Mesenchymal stem cell (in vitro differentiated cells and primary cell): ENCODE data around the gene N4BP2L1.
A peak's percentile ranks its signal among the peaks of the same experiment; 100 is the strongest.

Experiments used
- DNase-seq: peaks from one replicate; pipeline ENCODE4 v3.0.0-alpha.2; 2013
- H2AFZ ChIP-seq: one replicate; pipeline ENCODE4 v1.6.1; 2013; ENCODE audit warnings: low read depth, mild to moderate bottlenecking, control low read depth, inconsistent platforms, low read length, moderate library complexity
- H2AK5ac ChIP-seq: 2 replicates; pipeline ENCODE4 v1.6.1; 2013; ENCODE audit warnings: low read length, moderate library complexity, mild to moderate bottlenecking, inconsistent platforms; ENCODE audit not compliant: severe bottlenecking
- H2BK120ac ChIP-seq: one replicate; pipeline ENCODE4 v1.6.1; 2013; ENCODE audit warnings: low read depth, mild to moderate bottlenecking, inconsistent platforms, low read length, moderate library complexity
- H2BK12ac ChIP-seq, 2 experiments: one replicate each; pipeline ENCODE4 v1.6.1; 2013; ENCODE audit warnings: inconsistent platforms in 2 of 2, low read length in 2 of 2, mild to moderate bottlenecking in 2 of 2, moderate library complexity in 2 of 2, control low read depth in 1 of 2
- H2BK15ac ChIP-seq: one replicate; pipeline ENCODE4 v1.6.1; 2013; ENCODE audit warnings: mild to moderate bottlenecking, low read depth, inconsistent platforms; ENCODE audit not compliant: poor library complexity, severe bottlenecking
- H2BK5ac ChIP-seq: 2 replicates; pipeline ENCODE4 v1.6.1; 2013; ENCODE audit warnings: low read depth, mild to moderate bottlenecking, low read length, control low read depth, inconsistent platforms; ENCODE audit not compliant: poor library complexity, severe bottlenecking
- H3K14ac ChIP-seq, 2 experiments: one replicate each; pipeline ENCODE4 v1.6.1; 2013; ENCODE audit warnings: inconsistent platforms in 2 of 2, low read length in 2 of 2, control low read depth in 1 of 2, mild to moderate bottlenecking in 1 of 2, moderate library complexity in 1 of 2
- H3K18ac ChIP-seq, 2 experiments: one replicate each; pipeline ENCODE4 v1.6.1; 2013; ENCODE audit warnings: inconsistent platforms in 2 of 2, low read length in 2 of 2, control low read depth in 1 of 2, low read depth in 1 of 2, mild to moderate bottlenecking in 1 of 2
- H3K23ac ChIP-seq, 2 experiments: one replicate each; pipeline ENCODE4 v1.6.1; 2013; ENCODE audit warnings: inconsistent platforms in 2 of 2, low read length in 2 of 2, mild to moderate bottlenecking in 2 of 2, moderate library complexity in 2 of 2, control low read depth in 1 of 2
- H3K27ac ChIP-seq: 2 replicates; pipeline ENCODE4 v1.5.1; 2013; ENCODE audit warnings: mild to moderate bottlenecking, moderate library complexity, low read length, control low read depth, inconsistent platforms; ENCODE audit not compliant: poor library complexity, severe bottlenecking
- H3K27me3 ChIP-seq, 2 experiments: 2 replicates each; pipeline versions ENCODE4 v1.6.1 to v1.7.0; 2013; ENCODE audit warnings: low read length in 2 of 2, mild to moderate bottlenecking in 2 of 2, moderate library complexity in 2 of 2, control low read depth in 1 of 2, inconsistent platforms in 1 of 2; ENCODE audit not compliant: control insufficient read depth in 1 of 2, insufficient read depth in 1 of 2
- H3K36me3 ChIP-seq, 2 experiments: 2 replicates each; pipeline versions ENCODE4 v1.6.1 to v1.7.0; 2013; ENCODE audit warnings: low read length in 2 of 2, control low read depth in 1 of 2, inconsistent platforms in 1 of 2, low read depth in 1 of 2, mild to moderate bottlenecking in 1 of 2; ENCODE audit not compliant: insufficient read depth in 2 of 2, control insufficient read depth in 1 of 2
- H3K4ac ChIP-seq, 2 experiments: one replicate each; pipeline ENCODE4 v1.6.1; 2013; ENCODE audit warnings: inconsistent platforms in 2 of 2, low read length in 2 of 2, mild to moderate bottlenecking in 2 of 2, moderate library complexity in 2 of 2, control low read depth in 1 of 2, low read depth in 1 of 2
- H3K4me1 ChIP-seq: 2 replicates; pipeline ENCODE4 v1.6.1; 2013; ENCODE audit warnings: low read depth, low read length, control low read depth; ENCODE audit not compliant: control insufficient read depth, insufficient read depth
- H3K4me2 ChIP-seq: 2 replicates; pipeline ENCODE4 v1.6.1; 2013; ENCODE audit warnings: low read length, mild to moderate bottlenecking, inconsistent platforms; ENCODE audit not compliant: poor library complexity, severe bottlenecking
- H3K4me3 ChIP-seq, 2 experiments: 2 replicates each; pipeline versions ENCODE4 v1.5.1 to v1.7.0; 2013; ENCODE audit warnings: low read length in 2 of 2, mild to moderate bottlenecking in 2 of 2, control low read depth in 1 of 2, low read depth in 1 of 2; ENCODE audit not compliant: insufficient read depth in 1 of 2
- H3K79me1 ChIP-seq: replicated peaks from 2 replicates; pipeline ENCODE4 v1.6.1; 2013; ENCODE audit warnings: mild to moderate bottlenecking, control low read depth, low read length, inconsistent platforms; ENCODE audit not compliant: poor library complexity, severe bottlenecking
- H3K9ac ChIP-seq: 2 replicates; pipeline ENCODE4 v1.7.0; 2013; ENCODE audit warnings: mild to moderate bottlenecking, low read length, moderate library complexity
- H3K9me3 ChIP-seq: 2 replicates; pipeline ENCODE4 v1.7.0; 2013; ENCODE audit warnings: mild to moderate bottlenecking, low read length; ENCODE audit not compliant: control insufficient read depth
- H4K8ac ChIP-seq: one replicate; pipeline ENCODE4 v1.6.1; 2013; ENCODE audit warnings: inconsistent platforms, mild to moderate bottlenecking, low read length, moderate library complexity
- H4K91ac ChIP-seq: one replicate; pipeline ENCODE4 v1.6.1; 2013; ENCODE audit warnings: mild to moderate bottlenecking, low read length, inconsistent platforms
- WGBS: methylation state at CpG from one replicate; pipeline ENCODE4 v1.1.7; 2013; ENCODE audit warnings: mixed read lengths; 5-methylcytosine and 5-hydroxymethylcytosine counted together

N4BP2L1 gene

DNA sequence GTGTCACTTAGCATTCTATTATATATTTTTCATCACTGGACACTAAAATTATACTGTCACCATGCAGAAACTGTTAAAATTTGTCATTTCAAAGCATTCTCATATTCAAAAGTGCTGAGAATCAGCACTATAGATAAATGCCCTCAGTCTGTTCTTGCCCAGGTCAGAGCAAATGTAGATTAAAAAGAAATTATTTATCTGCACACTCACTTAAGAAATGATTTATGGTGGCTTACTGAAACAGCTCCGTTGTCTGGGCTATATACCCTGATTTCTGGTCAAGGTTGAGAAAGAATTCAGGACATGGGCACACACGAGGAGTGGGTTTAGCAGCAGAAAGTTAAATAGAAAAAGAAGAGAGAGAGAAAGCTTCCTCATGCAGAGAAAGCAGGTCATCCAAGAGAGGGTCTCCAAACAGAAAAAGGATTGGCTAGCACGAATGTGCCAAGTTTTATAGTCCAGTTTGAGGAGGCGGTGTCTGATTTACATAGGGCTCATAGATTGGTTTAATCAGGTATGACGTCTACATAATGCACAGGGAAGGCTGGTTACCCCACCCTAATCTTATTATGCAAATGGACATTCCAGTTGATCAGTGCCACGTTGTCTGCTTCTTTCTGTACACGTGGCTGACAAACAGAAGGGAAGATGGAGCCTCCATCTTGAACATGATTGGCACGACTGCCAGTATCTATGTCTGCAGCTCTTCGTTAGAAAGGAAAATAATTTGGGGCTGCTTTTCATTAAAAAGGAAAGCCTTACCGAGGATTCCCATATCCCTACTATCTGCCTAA lies 47.3 kb upstream of the N4BP2L1 start:
- H3K36me3 ChIP-seq: peaks cover 13 to 71% of the 10 kb centered on the region in 2 experiments
- no peak overlapping the region for H3K27ac ChIP-seq
- no peak overlapping the region for H3K9ac ChIP-seq
- H2AK5ac ChIP-seq: no peak overlapping the region
- no peak overlapping the region for H2AFZ ChIP-seq
- no peak overlapping the region for H3K4me2 ChIP-seq
- no peak for DNase-seq
- no peak overlapping the region for H3K4ac ChIP-seq
- no peaks in the 10 kb centered on the region for H3K27me3 ChIP-seq
- no peak overlapping the region for H2BK15ac ChIP-seq
- no peaks in the 10 kb centered on the region for H3K79me1 ChIP-seq
- H2BK120ac ChIP-seq: no peak overlapping the region
- H4K8ac ChIP-seq: no peak overlapping the region
- no peak overlapping the region for H2BK12ac ChIP-seq
- no peak overlapping the region for H2BK5ac ChIP-seq
- no peak overlapping the region for H3K14ac ChIP-seq
- no peak overlapping the region for H3K23ac ChIP-seq
- H3K9me3 ChIP-seq: no peaks in the 10 kb centered on the region
- no peak overlapping the region for H3K4me3 ChIP-seq
- H3K18ac ChIP-seq: no peak overlapping the region
- H4K91ac ChIP-seq: no peak overlapping the region
- H3K4me1 ChIP-seq: no peaks in the 10 kb centered on the region
- WGBS: 92% methylated on average over 7 of the region's 10 CpGs

DNA sequence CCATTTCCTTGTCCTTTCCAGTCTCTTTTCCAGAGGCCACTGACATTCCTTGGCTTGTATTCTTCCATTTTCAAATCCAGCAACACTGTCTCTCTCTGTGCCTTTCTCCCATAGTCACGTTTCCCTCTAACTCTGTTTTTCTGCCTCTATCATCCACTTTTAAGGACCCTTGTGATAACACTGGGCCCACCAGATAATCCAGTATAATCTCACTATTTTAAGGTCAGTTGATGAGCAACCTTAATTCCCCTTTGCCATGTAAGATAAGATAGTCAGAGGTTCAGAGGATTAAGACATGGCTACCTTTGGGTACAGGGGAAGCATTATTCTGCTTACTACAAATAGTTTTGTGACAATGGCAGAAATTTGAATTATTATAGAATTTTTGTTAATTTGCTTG lies 45.7 kb upstream of the N4BP2L1 start:
- no peak overlapping the region for H3K27ac ChIP-seq
- no peak overlapping the region for H2BK15ac ChIP-seq
- H3K27me3 ChIP-seq: no peaks in the 10 kb centered on the region
- 82% methylated on average over 1 of the region's 1 CpG for WGBS
- no peak overlapping the region for H2BK5ac ChIP-seq
- H3K4ac ChIP-seq: no peak overlapping the region
- no peaks in the 10 kb centered on the region for H3K4me1 ChIP-seq
- H2BK12ac ChIP-seq: no peak overlapping the region
- no peak for DNase-seq
- H3K14ac ChIP-seq: no peak overlapping the region
- H3K9me3 ChIP-seq: no peaks in the 10 kb centered on the region
- H3K79me1 ChIP-seq: no peaks in the 10 kb centered on the region
- H3K18ac ChIP-seq: no peak overlapping the region
- H2AFZ ChIP-seq: no peak overlapping the region
- no peak overlapping the region for H4K91ac ChIP-seq
- no peak overlapping the region for H2BK120ac ChIP-seq
- no peak overlapping the region for H4K8ac ChIP-seq
- H3K4me3 ChIP-seq: no peak overlapping the region
- peaks cover 29 to 76% of the 10 kb centered on the region in 2 experiments for H3K36me3 ChIP-seq
- H3K9ac ChIP-seq: no peak overlapping the region
- H3K4me2 ChIP-seq: no peak overlapping the region
- no peak overlapping the region for H3K23ac ChIP-seq
- no peak overlapping the region for H2AK5ac ChIP-seq

- no peak overlapping the region for H2AFZ ChIP-seq
- H3K27me3 ChIP-seq: no peaks in the 10 kb centered on the region
- H2BK12ac ChIP-seq: no peak overlapping the region
- no peak for DNase-seq
- no peak overlapping the region for H2BK5ac ChIP-seq
- H4K8ac ChIP-seq: no peak overlapping the region
- no peaks in the 10 kb centered on the region for H3K9me3 ChIP-seq
- peak overlapping the region; percentile 69 for H3K9ac ChIP-seq
- H2AK5ac ChIP-seq: no peak overlapping the region
- H3K4me3 ChIP-seq: no peak overlapping the region
- no peak overlapping the region for H3K4ac ChIP-seq
- 86% methylated on average over 3 of the region's 3 CpGs for WGBS
- H3K4me2 ChIP-seq: no peak overlapping the region
- no peak overlapping the region for H2BK120ac ChIP-seq
- no peak overlapping the region for H3K18ac ChIP-seq
- peaks cover 31 to 71% of the 10 kb centered on the region in 2 experiments for H3K36me3 ChIP-seq
- no peak overlapping the region for H4K91ac ChIP-seq
- no peak overlapping the region for H3K14ac ChIP-seq
- no peak overlapping the region for H2BK15ac ChIP-seq
- no peaks in the 10 kb centered on the region for H3K4me1 ChIP-seq
- no peaks in the 10 kb centered on the region for H3K79me1 ChIP-seq
- H3K23ac ChIP-seq: no peak overlapping the region
- H3K27ac ChIP-seq: no peak overlapping the region
Observed at GRCh38 chr13:32472194-32472621, 44.3 kb upstream of the N4BP2L1 start.

GRCh38 chr13:32471187-32471922 lies 43.4 kb upstream of the N4BP2L1 start:
- H3K23ac ChIP-seq: no peak overlapping the region
- no peak overlapping the region for H3K18ac ChIP-seq
- peaks cover 26 to 69% of the 10 kb centered on the region in 2 experiments for H3K36me3 ChIP-seq
- H3K9ac ChIP-seq: peak overlapping the region; percentile 69
- no peak for DNase-seq
- no peaks in the 10 kb centered on the region for H3K9me3 ChIP-seq
- H3K4ac ChIP-seq: no peak overlapping the region
- H4K91ac ChIP-seq: no peak overlapping the region
- H3K27ac ChIP-seq: no peak overlapping the region
- 85% methylated on average over 12 of the region's 12 CpGs for WGBS
- H2BK15ac ChIP-seq: no peak overlapping the region
- no peaks in the 10 kb centered on the region for H3K79me1 ChIP-seq
- H2BK12ac ChIP-seq: no peak overlapping the region
- no peak overlapping the region for H3K4me2 ChIP-seq
- H3K4me3 ChIP-seq: no peak overlapping the region
- no peaks in the 10 kb centered on the region for H3K4me1 ChIP-seq
- no peak overlapping the region for H2AK5ac ChIP-seq
- H2BK120ac ChIP-seq: no peak overlapping the region
- H3K14ac ChIP-seq: no peak overlapping the region
- no peak overlapping the region for H2AFZ ChIP-seq
- H2BK5ac ChIP-seq: no peak overlapping the region
- H4K8ac ChIP-seq: no peak overlapping the region
- no peaks in the 10 kb centered on the region for H3K27me3 ChIP-seq
